BLaER1 treated with 17β-estradiol and CSF1 and Interleukin-3, amounts not matched to agents 10 nM and 100 nM (cell line): Measurements from ENCODE around the gene MRPS7.

Experiments
- H3K27ac ChIP-seq, 11 experiments: shearing (Covaris generic); formaldehyde crosslinking; 2 replicates each; pipeline ENCODE4 v1.8.1; 2022
- H3K27me3 ChIP-seq, 11 experiments: shearing (Covaris generic); formaldehyde crosslinking; 2 replicates each; pipeline ENCODE4 v1.8.1; 2022
- H3K36me3 ChIP-seq, 11 experiments: shearing (Covaris generic); formaldehyde crosslinking; 2 replicates each; pipeline ENCODE4 v1.8.1; 2022
- H3K4me1 ChIP-seq, 10 experiments: shearing (Covaris generic); formaldehyde crosslinking; 2 replicates each; pipeline ENCODE4 v1.8.1; 2022
- H3K4me2 ChIP-seq, 11 experiments: shearing (Covaris generic); formaldehyde crosslinking; 2 replicates each; pipeline ENCODE4 v1.8.1; 2022
- H3K4me3 ChIP-seq, 10 experiments: shearing (Covaris generic); formaldehyde crosslinking; 2 replicates each; pipeline ENCODE4 v1.8.1; 2022
- H3K9ac ChIP-seq, 11 experiments: shearing (Covaris generic); formaldehyde crosslinking; 2 replicates each; pipeline ENCODE4 v1.8.1; 2022
- H3K9me3 ChIP-seq, 11 experiments: shearing (Covaris generic); formaldehyde crosslinking; replicated peaks in 1 of 11; 2 replicates each; pipeline ENCODE4 v1.8.1; 2022
- H4K20me1 ChIP-seq, 11 experiments: shearing (Covaris generic); formaldehyde crosslinking; 2 replicates each; pipeline ENCODE4 v1.8.1; 2022
- Cebpa-rat ChIP-seq, 11 experiments: shearing (Covaris generic); IDR thresholded peaks; 2 replicates each; pipeline ENCODE4 v1.8.1; 2022

MRPS7 gene

GRCh38 chr17:75263055-75263454, 1.4 kb downstream of the MRPS7 start:
- Histone ChIP-seq H3K4me1 (peaks cover 27 to 72% (median 52%) of the 10 kb centered on the region in 10 experiments), H3K36me3 (peaks cover 33 to 65% (median 49%) of the 10 kb centered on the region in 11 experiments), H3K4me2 (peak overlapping the region; percentile 82 to 98 (median 95)), H3K9ac (peak overlapping the region; percentile 95 to 99 (median 99); a peak in 21 of 22 replicates), H3K9me3 (no peaks in the 10 kb centered on the region), H3K27me3 (no peaks in the 10 kb centered on the region), H3K4me3 (peak overlapping the region; percentile 85 to 98 (median 88); a peak in 18 of 20 replicates), H4K20me1 (peaks cover 0 to 44% (median 18%) of the 10 kb centered on the region in 11 experiments; a peak in 10 of 22 replicates), H3K27ac (peak overlapping the region in 7 of 11 experiments; percentile 95 to 99 (median 97); a peak in 11 of 22 replicates)
- no peak for TF ChIP-seq Cebpa-rat (IDR thresholded peaks at IDR 0.05)

- Histone ChIP-seq H3K27ac (peak overlapping the region in 2 of 11 experiments; percentile 5 to 22; a peak in 1 of 22 replicates), H4K20me1 (peaks cover 0 to 24% (median 5%) of the 10 kb centered on the region in 11 experiments; a peak in 9 of 22 replicates), H3K4me3 (no peak overlapping the region), H3K27me3 (no peaks in the 10 kb centered on the region), H3K4me2 (peak overlapping the region in 3 of 11 experiments; percentile 95 to 99 (median 98); a peak in 5 of 22 replicates), H3K9ac (peak overlapping the region in 3 of 11 experiments; percentile 6 to 19 (median 18); a peak in 3 of 22 replicates), H3K4me1 (peaks cover 31 to 70% (median 56%) of the 10 kb centered on the region in 10 experiments), H3K36me3 (peaks cover 33 to 53% (median 48%) of the 10 kb centered on the region in 11 experiments), H3K9me3 (no peaks in the 10 kb centered on the region)
- no peak for TF ChIP-seq Cebpa-rat (IDR thresholded peaks at IDR 0.05)
Measured at GRCh38 chr17:75265614-75266315, 4.1 kb downstream of the MRPS7 start.

- Histone ChIP-seq H3K9me3 (no peaks in the 10 kb centered on the region), H3K27ac (peak overlapping the region in 2 of 11 experiments; percentile 1 to 22; a peak in 1 of 22 replicates), H4K20me1 (peaks cover 0 to 24% (median 5%) of the 10 kb centered on the region in 11 experiments; a peak in 8 of 22 replicates), H3K4me3 (no peak overlapping the region), H3K27me3 (no peaks in the 10 kb centered on the region), H3K4me2 (peak overlapping the region in 6 of 11 experiments; percentile 8 to 100 (median 98); a peak in 8 of 22 replicates), H3K4me1 (peaks cover 31 to 73% (median 57%) of the 10 kb centered on the region in 10 experiments), H3K36me3 (peaks cover 33 to 53% (median 48%) of the 10 kb centered on the region in 11 experiments), H3K9ac (peak overlapping the region in 4 of 11 experiments; percentile 3 to 11 (median 6); a peak in 5 of 22 replicates)
- no peak for TF ChIP-seq Cebpa-rat (IDR thresholded peaks at IDR 0.05)
Measured at GRCh38 chr17:75266316-75267152, 4.9 kb downstream of the MRPS7 start.

DNA sequence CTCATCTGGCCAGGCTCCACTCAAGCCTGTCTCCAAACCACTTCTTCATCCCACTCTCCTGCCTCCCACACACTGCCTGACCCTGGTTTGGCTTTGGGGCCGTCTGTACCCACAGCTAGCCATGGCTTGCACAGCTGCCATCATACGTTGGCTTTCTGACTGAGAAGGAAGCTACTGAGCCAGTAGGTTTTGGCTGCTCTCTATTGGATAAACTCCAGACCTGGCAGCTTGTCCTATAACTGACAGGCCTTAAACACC, 5.4 kb downstream of the MRPS7 start:
- H3K9me3 ChIP-seq: no peaks in the 10 kb centered on the region
- H3K27ac ChIP-seq: peak overlapping the region in 3 of 11 experiments; percentile 1 to 22 (median 8); a peak in 2 of 22 replicates
- H3K4me1 ChIP-seq: peaks cover 36 to 79% (median 62%) of the 10 kb centered on the region in 10 experiments
- H3K9ac ChIP-seq: peak overlapping the region in 3 of 11 experiments; percentile 3 to 16 (median 11); a peak in 3 of 22 replicates
- no peaks in the 10 kb centered on the region for H3K27me3 ChIP-seq
- H3K36me3 ChIP-seq: peaks cover 33 to 53% (median 48%) of the 10 kb centered on the region in 11 experiments
- H3K4me3 ChIP-seq: no peak overlapping the region; a peak in 1 of 20 replicates
- no peak for TF ChIP-seq Cebpa-rat (IDR thresholded peaks at IDR 0.05)
- H3K4me2 ChIP-seq: peak overlapping the region in 5 of 11 experiments; percentile 95 to 100 (median 99); a peak in 10 of 22 replicates
- peaks cover under 1 to 26% (median 7%) of the 10 kb centered on the region in 11 experiments; a peak in 17 of 22 replicates for H4K20me1 ChIP-seq

DNA sequence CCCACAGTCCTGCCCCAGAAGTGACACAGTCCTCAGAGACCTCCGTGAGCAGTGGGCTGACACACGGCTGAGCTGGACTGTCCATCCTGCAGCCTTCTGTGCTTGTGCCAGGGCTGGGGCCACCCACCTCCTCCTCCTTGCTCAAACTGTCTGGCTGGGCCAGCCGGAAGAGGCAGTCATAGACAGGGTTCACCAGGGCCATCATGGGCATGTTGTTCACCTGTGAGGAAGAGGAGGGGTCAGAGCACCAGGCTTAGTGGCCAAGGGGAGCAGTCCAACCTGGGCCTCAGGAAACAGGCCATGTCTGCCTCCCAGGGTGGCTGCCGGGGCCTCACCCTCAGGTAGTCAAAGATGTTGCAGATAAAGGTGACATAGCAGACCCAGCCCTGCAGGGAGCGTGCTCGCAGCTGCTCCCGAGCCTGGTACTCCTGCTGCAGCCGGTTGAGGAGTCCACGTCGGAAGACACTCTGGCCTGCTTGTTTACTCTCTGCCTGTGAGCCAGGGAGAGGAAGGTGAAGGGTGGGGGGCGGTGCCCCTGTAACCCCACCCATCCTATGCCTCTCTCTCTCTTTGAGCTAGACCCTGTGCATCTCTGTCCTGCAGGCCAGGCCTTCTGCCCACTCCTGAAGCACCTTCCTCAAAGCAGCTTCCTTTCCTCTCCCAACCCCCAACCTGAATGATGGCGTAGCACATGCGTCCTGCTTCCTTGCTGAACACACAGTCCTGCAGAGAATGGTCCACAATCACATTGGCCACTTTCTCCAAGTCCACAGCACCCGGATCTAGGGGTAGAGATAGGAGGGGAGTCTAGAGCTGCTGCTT, 5.9 kb downstream of the MRPS7 start:
- H3K9ac ChIP-seq: peak overlapping the region in 4 of 11 experiments; percentile 3 to 47 (median 14); a peak in 3 of 22 replicates
- peak overlapping the region in 1 of 10 experiments; percentile 0; a peak in 1 of 20 replicates for H3K4me3 ChIP-seq
- peak overlapping the region in 4 of 11 experiments; percentile 1 to 44 (median 12); a peak in 3 of 22 replicates for H3K27ac ChIP-seq
- no peak for TF ChIP-seq Cebpa-rat (IDR thresholded peaks at IDR 0.05)
- H4K20me1 ChIP-seq: peaks cover 6 to 32% (median 13%) of the 10 kb centered on the region in 11 experiments; a peak in 19 of 22 replicates
- H3K9me3 ChIP-seq: no peaks in the 10 kb centered on the region
- peaks cover 38 to 79% (median 64%) of the 10 kb centered on the region in 10 experiments for H3K4me1 ChIP-seq
- H3K27me3 ChIP-seq: no peaks in the 10 kb centered on the region
- H3K4me2 ChIP-seq: peak overlapping the region in 5 of 11 experiments; percentile 95 to 100 (median 99); a peak in 11 of 22 replicates
- H3K36me3 ChIP-seq: peaks cover 37 to 58% (median 51%) of the 10 kb centered on the region in 11 experiments

DNA sequence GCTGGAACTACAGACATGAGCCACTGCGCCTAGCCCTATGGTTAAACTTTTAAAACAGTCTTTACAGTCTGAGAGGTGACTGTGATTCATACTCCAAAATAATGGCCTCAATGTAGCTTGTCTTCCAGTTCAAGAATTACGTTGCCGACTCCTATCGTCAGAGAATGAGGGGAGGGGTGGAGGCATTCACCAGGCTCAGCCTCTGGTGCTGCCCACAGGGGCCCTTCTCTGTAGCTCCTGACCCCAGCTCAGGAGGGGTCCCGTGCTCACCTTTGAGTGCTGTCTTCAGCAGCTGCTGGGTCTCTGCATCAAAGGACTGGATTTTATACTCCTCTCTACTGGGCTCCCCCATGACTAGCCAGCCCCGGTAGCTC, 8.2 kb downstream of the MRPS7 start:
- no peak for TF ChIP-seq Cebpa-rat (IDR thresholded peaks at IDR 0.05)
- H3K9ac ChIP-seq: peak overlapping the region; percentile 87 to 98 (median 95)
- H3K4me3 ChIP-seq: peak overlapping the region; percentile 79 to 98 (median 89)
- H3K4me1 ChIP-seq: peaks cover 35 to 81% (median 62%) of the 10 kb centered on the region in 10 experiments
- H3K27me3 ChIP-seq: no peaks in the 10 kb centered on the region
- no peaks in the 10 kb centered on the region for H3K9me3 ChIP-seq
- peaks cover 44 to 58% (median 53%) of the 10 kb centered on the region in 11 experiments for H3K36me3 ChIP-seq
- H3K4me2 ChIP-seq: peak overlapping the region; percentile 93 to 100 (median 99)
- peaks cover 12 to 51% (median 30%) of the 10 kb centered on the region in 11 experiments; a peak in 19 of 22 replicates for H4K20me1 ChIP-seq
- H3K27ac ChIP-seq: peak overlapping the region; percentile 83 to 98 (median 93)

DNA sequence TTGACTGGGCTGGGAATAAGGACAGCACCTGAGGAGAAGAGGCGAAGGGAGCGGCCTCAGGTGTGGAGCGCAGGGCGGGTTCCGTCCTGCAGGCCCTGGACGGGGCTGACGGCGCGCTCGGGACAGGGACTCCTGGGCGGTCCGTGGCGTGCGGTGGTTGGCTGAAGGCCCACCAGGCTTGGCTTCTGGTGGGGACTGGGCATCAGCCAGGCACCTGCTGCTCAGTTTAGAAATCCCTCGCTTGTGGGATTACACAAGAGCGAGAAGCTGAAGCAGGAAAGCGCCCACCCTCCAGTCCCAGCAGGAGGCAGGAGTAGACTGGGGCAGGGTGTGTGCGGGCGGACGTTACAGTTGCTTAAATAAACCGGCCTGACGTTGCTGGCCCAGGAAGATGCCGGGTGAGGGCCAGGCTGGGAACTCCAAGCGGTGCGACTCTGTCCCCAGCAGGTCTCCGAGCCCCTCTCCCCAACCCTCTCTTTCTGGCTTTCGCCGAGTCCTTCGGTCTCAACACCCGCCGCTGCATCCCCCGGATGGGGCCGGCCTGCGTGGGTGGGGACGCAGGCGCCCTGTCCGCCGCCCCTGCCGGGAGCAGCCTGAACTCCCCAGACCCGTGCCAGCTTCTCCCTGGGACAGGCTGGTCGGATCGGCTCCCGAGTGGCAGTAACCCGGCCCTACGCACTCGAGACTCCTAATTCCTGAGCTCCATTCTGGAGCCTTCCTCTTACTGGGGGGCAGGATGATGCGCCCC, 8.7 kb downstream of the MRPS7 start:
- Histone ChIP-seq H3K9me3 (no peaks in the 10 kb centered on the region), H3K4me1 (peaks cover 35 to 78% (median 62%) of the 10 kb centered on the region in 10 experiments), H4K20me1 (peaks cover 12 to 51% (median 29%) of the 10 kb centered on the region in 11 experiments; a peak in 19 of 22 replicates), H3K36me3 (peaks cover 44 to 58% (median 53%) of the 10 kb centered on the region in 11 experiments), H3K27me3 (no peaks in the 10 kb centered on the region), H3K4me3 (peak overlapping the region; percentile 79 to 98 (median 89)), H3K27ac (peak overlapping the region; percentile 83 to 98 (median 93)), H3K9ac (peak overlapping the region; percentile 87 to 98 (median 95)), H3K4me2 (peak overlapping the region; percentile 93 to 100 (median 99))
- TF ChIP-seq Cebpa-rat (IDR thresholded peaks at IDR 0.05): peak in 6 of 11 experiments; percentile 27 to 77 (median 54); a peak in 5 of 22 replicates
